BLaER1 (cell line): Measurements from ENCODE around the gene PCDHA4.
A peak's percentile ranks its signal among the peaks of the same experiment; 100 is the strongest.
"Not testable (repeated sequence)": the region's sequence is repeated elsewhere in the genome, so short reads cannot be mapped to it uniquely, and the experiment has no call there.

Experiments
- H3K27ac ChIP-seq: shearing (Covaris generic); formaldehyde crosslinking; 2 replicates; pipeline ENCODE4 v1.8.1; 2022
- H3K27me3 ChIP-seq: shearing (Covaris generic); formaldehyde crosslinking; 2 replicates; pipeline ENCODE4 v1.8.1; 2022
- H3K36me3 ChIP-seq: shearing (Covaris generic); formaldehyde crosslinking; 2 replicates; pipeline ENCODE4 v1.8.1; 2022
- H3K4me1 ChIP-seq: shearing (Covaris generic); formaldehyde crosslinking; 2 replicates; pipeline ENCODE4 v1.8.1; 2022
- H3K4me2 ChIP-seq: shearing (Covaris generic); formaldehyde crosslinking; 2 replicates; pipeline ENCODE4 v1.8.1; 2022
- H3K4me3 ChIP-seq: shearing (Covaris generic); formaldehyde crosslinking; 2 replicates; pipeline ENCODE4 v1.8.1; 2022
- H3K9ac ChIP-seq: shearing (Covaris generic); formaldehyde crosslinking; 2 replicates; pipeline ENCODE4 v1.8.1; 2022
- H3K9me3 ChIP-seq: shearing (Covaris generic); formaldehyde crosslinking; 2 replicates; pipeline ENCODE4 v1.8.1; 2022
- H4K20me1 ChIP-seq: shearing (Covaris generic); formaldehyde crosslinking; 2 replicates; pipeline ENCODE4 v1.8.1; 2022
- Cebpa-rat ChIP-seq: shearing (Covaris generic); IDR thresholded peaks from 2 replicates; pipeline ENCODE4 v1.8.1; 2022

Gene PCDHA4

GRCh38 chr5:140806834-140807775 lies at the start of gene PCDHA4:
Gene PCDHA4, plus strand, starts transcription at chr5:140807068.
- Histone ChIP-seq H3K9me3 (peaks cover 48% of the 10 kb centered on the region), H3K4me2 (no peak within 1 kb of the TSS), H3K27me3 (no peaks in the 10 kb centered on the region), H3K4me1 (no peaks in the 10 kb centered on the region), H3K27ac (no peak within 1 kb of the TSS), H4K20me1 (no peaks in the 10 kb centered on the region), H3K36me3 (no peaks in the 10 kb centered on the region), H3K4me3 (no peak within 1 kb of the TSS), H3K9ac (no peak within 1 kb of the TSS)
- no peak for TF ChIP-seq Cebpa-rat

DNA sequence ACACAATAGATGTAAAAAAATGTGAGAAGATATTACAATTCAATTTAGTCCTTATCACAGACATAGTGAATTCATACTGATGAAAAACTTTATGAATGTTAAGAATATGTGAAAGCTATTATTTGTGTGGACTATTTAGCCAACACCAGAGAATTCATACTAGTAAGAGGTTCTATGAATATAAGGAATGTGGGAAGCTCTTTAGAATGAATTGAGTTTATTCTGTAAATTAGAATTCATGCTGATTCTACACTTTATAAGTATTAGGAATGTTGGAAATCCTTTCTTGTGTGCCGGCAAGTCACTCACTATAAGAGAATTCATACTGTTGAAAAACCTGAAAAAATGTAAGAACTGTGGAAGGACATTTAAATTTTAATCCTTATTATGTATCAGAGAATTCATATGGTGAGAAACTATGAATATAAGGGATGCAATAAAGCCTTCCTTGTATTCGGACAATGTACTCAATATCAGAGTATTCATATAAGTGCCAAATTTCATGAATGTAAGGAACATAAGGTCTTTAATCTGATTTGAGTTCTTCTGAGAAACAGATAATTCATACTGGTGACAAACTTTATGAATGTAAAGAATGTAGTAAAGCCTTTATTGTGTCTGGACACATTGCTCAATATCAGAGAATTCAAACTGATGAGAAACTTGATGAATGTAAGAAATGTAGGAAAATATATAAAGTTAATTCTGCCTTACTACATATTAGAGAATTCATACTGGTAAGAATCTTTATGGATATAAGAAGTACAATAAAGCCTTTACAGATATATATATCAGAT lies 42.5 kb upstream of the PCDHA4 start:
- H3K36me3 ChIP-seq = no peaks in the 10 kb centered on the region
- no peak overlapping the region for H3K4me2 ChIP-seq
- no peak overlapping the region for H3K27ac ChIP-seq
- H3K9me3 ChIP-seq = peaks cover 93% of the 10 kb centered on the region
- TF ChIP-seq Cebpa-rat = no peak
- no peaks in the 10 kb centered on the region for H3K27me3 ChIP-seq
- H3K9ac ChIP-seq = no peak overlapping the region
- no peak overlapping the region for H3K4me3 ChIP-seq
- H3K4me1 ChIP-seq = no peaks in the 10 kb centered on the region
- no peaks in the 10 kb centered on the region for H4K20me1 ChIP-seq

DNA sequence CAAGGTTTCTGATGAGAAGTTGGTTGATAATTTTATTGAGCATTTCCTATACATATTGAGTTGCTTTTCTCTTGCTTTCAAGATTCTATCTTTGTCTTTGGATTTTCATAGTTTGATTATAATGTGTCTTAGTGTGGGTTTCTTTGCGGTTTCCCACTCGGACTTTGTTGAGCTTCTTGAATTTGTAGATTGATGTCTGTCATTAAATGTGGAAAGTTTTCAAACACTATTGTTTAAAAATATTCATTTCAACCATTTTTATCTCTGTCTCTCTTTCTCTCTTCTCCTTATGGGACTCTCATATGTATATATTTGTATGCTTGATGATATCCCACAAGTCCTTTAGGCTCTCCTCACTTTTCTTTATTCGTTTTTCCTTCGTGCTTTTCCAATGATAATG lies 39.4 kb upstream of the PCDHA4 start:
- H3K9me3 ChIP-seq = peaks cover 94% of the 10 kb centered on the region

GRCh38 chr5:140780512-140780911 lies 26.4 kb upstream of the PCDHA4 start:
- no peak overlapping the region for H3K4me2 ChIP-seq
- H3K27ac ChIP-seq = no peak overlapping the region
- no peaks in the 10 kb centered on the region for H3K36me3 ChIP-seq
- H3K9ac ChIP-seq = no peak overlapping the region
- H3K9me3 ChIP-seq = peaks cover 90% of the 10 kb centered on the region
- no peaks in the 10 kb centered on the region for H3K27me3 ChIP-seq
- 0 out of 2 replicates have a peak, but pooled peaks have one; percentile 51 for TF ChIP-seq Cebpa-rat
- H3K4me1 ChIP-seq = no peaks in the 10 kb centered on the region
- H4K20me1 ChIP-seq = no peaks in the 10 kb centered on the region
- H3K4me3 ChIP-seq = no peak overlapping the region

More for the DNA sequence above, 39.4 kb upstream of the PCDHA4 start:
- Histone ChIP-seq H3K4me3 (no peak overlapping the region), H4K20me1 (no peaks in the 10 kb centered on the region), H3K36me3 (no peaks in the 10 kb centered on the region), H3K27me3 (no peaks in the 10 kb centered on the region), H3K9ac (no peak overlapping the region), H3K4me1 (no peaks in the 10 kb centered on the region), H3K4me2 (no peak overlapping the region), H3K27ac (no peak overlapping the region)
- no peak for TF ChIP-seq Cebpa-rat

DNA sequence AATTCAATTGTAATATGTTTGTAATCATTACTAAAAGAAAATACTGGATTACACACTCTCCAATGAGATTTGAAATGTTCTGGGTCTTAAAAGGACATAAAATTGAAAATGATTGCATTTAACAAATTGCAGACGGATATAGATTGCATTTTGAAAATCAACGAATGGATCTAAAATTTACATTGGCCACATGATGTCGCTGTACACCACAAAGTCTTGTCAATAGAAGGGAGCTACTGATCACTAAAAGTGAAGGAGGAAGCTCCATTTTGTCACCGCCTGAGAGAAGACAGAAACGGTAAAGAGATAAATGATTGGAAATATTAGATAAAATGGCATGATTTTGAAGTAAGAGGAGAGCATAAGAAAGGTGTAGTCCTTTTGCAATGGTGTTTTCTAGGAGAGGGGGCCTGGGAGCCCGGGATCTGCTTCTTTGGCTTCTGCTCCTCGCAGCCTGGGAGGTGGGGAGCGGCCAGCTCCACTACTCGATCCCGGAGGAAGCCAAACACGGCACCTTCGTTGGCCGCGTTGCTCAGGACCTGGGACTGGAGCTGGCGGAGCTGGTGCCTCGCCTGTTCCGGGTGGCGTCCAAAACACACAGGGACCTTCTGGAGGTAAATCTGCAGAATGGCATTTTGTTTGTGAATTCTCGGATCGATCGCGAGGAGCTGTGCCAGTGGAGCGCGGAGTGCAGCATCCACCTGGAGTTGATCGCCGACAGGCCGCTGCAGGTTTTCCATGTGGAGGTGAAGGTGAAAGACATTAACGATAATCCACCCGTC lies 20.8 kb upstream of the PCDHA4 start, which contains the start of gene PCDHA1:
Gene PCDHA1 (plus strand): TSS at position 236 of the 782 bp plus-strand sequence.
- Histone ChIP-seq H3K4me1 (no peaks in the 10 kb centered on the region), H3K9ac (no peak within 1 kb of the TSS), H3K27ac (no peak within 1 kb of the TSS), H3K36me3 (no peaks in the 10 kb centered on the region), H3K4me2 (no peak within 1 kb of the TSS), H3K9me3 (peaks cover 77% of the 10 kb centered on the region), H3K4me3 (no peak within 1 kb of the TSS), H3K27me3 (no peaks in the 10 kb centered on the region), H4K20me1 (no peaks in the 10 kb centered on the region)
- TF ChIP-seq Cebpa-rat = no peak

GRCh38 chr5:140787422-140787821 lies 19.4 kb upstream of the PCDHA4 start:
- not testable (repeated sequence) for H3K4me3 ChIP-seq, H3K27ac ChIP-seq, H3K4me2 ChIP-seq, H3K9ac ChIP-seq, H3K36me3 ChIP-seq, H3K4me1 ChIP-seq, H4K20me1 ChIP-seq, H3K27me3 ChIP-seq
- H3K9me3 ChIP-seq = peaks cover 73% of the 10 kb centered on the region

- not testable (repeated sequence) for H3K27me3 ChIP-seq, H3K36me3 ChIP-seq, H4K20me1 ChIP-seq, H3K9ac ChIP-seq, H3K4me3 ChIP-seq, H3K4me2 ChIP-seq, H3K27ac ChIP-seq, H3K4me1 ChIP-seq
- H3K9me3 ChIP-seq = peaks cover 71% of the 10 kb centered on the region
Measured at GRCh38 chr5:140787849-140788504, 18.9 kb upstream of the PCDHA4 start.

- no peaks in the 10 kb centered on the region for H3K36me3 ChIP-seq
- TF ChIP-seq Cebpa-rat = no peak
- H3K27me3 ChIP-seq = no peaks in the 10 kb centered on the region
- no peaks in the 10 kb centered on the region for H3K4me1 ChIP-seq
- no peak overlapping the region for H3K4me3 ChIP-seq
- no peak overlapping the region for H3K9ac ChIP-seq
- no peaks in the 10 kb centered on the region for H4K20me1 ChIP-seq
- no peak overlapping the region for H3K4me2 ChIP-seq
- peaks cover 74% of the 10 kb centered on the region for H3K9me3 ChIP-seq
- no peak overlapping the region for H3K27ac ChIP-seq
Measured at GRCh38 chr5:140791089-140791488, 15.8 kb upstream of the PCDHA4 start.

DNA sequence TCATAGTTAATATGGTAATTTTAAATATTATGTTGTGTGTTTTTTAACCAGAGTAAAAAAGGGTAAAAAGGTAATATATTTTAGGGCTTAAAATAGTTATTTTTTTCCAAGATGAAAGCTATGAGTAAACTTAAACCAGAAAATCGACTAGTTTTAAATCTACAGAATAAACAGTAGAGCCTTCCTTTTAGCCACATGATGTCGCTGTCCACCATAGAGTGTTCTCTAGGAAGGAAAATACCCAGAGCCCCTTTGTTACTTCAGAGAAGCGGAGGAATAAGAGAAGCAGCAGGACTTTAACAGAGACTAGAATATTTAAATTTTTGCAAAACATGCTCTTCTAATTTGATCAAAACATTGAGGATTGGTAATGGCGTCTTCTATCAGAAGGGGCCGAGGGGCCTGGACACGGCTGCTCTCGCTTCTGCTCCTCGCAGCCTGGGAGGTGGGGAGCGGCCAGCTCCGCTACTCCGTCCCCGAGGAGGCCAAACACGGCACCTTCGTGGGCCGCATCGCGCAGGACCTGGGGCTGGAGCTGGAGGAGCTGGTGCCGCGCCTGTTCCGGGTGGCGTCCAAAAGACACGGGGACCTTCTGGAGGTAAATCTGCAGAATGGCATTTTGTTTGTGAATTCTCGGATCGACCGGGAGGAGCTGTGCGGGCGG lies 12.1 kb upstream of the PCDHA4 start, which contains the start of gene PCDHA2:
Gene PCDHA2 (plus strand): TSS at position 258 of the 664 bp plus-strand sequence.
- Histone ChIP-seq H3K4me3 (no peak within 1 kb of the TSS), H3K36me3 (no peaks in the 10 kb centered on the region), H3K27me3 (no peaks in the 10 kb centered on the region), H3K27ac (no peak within 1 kb of the TSS), H3K9me3 (peaks cover 52% of the 10 kb centered on the region), H4K20me1 (no peaks in the 10 kb centered on the region), H3K9ac (no peak within 1 kb of the TSS), H3K4me2 (no peak within 1 kb of the TSS), H3K4me1 (no peaks in the 10 kb centered on the region)
- TF ChIP-seq Cebpa-rat = no peak
